PFSK-1 (cell line): Measurements from ENCODE around the gene C11orf91.

ENCODE experiments used
- FOXP2 ChIP-seq: optimal IDR thresholded peaks from 2 replicates; pipeline ENCODE3; 2011; ENCODE audit warnings: borderline replicate concordance, control low read depth, inconsistent platforms; ENCODE audit not compliant: insufficient read depth; ENCODE audit errors: extremely low read length, extremely low read depth
- POLR2AphosphoS5 ChIP-seq: IDR thresholded peaks from 2 replicates; pipeline ENCODE4 v1.6.1; 2012; ENCODE audit warnings: low read depth, mild to moderate bottlenecking, control low read depth, low read length, moderate library complexity
- SIN3A ChIP-seq: IDR thresholded peaks from 2 replicates; pipeline ENCODE4 v1.6.1; 2012; ENCODE audit warnings: mild to moderate bottlenecking, low read length, moderate library complexity, borderline replicate concordance; ENCODE audit not compliant: insufficient read depth
- TAF1 ChIP-seq: IDR thresholded peaks from 2 replicates; pipeline ENCODE4 v1.6.1; 2012; ENCODE audit warnings: low read length, control low read depth, borderline replicate concordance; ENCODE audit not compliant: insufficient read depth
- TF ChIP-seq, protein P1 (sequence below), 2 experiments: IDR thresholded peaks; 2 replicates each; pipeline versions ENCODE4 v1.6.1 to v1.8.0; 2011 to 2012; ENCODE audit warnings: low read depth in 2 of 2, low read length in 2 of 2, control low read depth in 1 of 2, inconsistent platforms in 1 of 2, mild to moderate bottlenecking in 1 of 2, moderate library complexity in 1 of 2; ENCODE audit not compliant: insufficient read depth in 1 of 2

The C11orf91 gene

DNA sequence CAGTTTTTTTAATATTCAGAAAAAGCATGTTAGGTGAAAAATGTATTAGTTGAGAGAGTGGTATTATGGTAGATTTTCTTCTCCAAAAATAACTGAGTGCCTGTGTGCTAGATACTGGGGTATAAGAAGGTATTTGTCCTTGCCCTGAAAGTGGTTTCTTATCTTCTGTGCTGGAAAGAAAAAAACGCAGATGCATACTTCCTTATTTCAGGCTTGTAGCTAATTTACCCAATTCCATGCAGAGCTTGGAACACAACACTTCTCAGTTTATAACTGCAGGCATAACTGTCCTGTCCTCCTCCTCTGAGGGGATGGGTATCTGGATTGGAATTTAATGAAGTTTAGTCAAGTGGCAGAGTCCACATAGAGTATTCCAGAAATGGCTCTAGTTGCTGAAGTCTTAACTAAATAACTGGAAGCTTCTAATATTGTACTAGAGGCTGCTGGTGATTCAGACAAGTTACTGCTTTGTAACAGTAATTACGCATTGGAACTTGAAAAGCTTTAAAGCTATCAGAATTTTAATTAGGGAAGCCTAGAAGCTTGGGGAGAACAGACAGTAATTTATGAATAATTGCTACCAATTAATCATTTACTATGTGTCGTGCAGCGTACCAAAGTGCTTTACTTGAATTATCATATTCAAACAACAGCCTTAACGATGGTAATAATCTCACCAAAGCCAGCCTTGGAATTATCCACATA is 12.7 kb upstream of the C11orf91 start:
- TF ChIP-seq SIN3A: no peak
- TF ChIP-seq TAF1: no peak
- TF ChIP-seq, protein P1, sequence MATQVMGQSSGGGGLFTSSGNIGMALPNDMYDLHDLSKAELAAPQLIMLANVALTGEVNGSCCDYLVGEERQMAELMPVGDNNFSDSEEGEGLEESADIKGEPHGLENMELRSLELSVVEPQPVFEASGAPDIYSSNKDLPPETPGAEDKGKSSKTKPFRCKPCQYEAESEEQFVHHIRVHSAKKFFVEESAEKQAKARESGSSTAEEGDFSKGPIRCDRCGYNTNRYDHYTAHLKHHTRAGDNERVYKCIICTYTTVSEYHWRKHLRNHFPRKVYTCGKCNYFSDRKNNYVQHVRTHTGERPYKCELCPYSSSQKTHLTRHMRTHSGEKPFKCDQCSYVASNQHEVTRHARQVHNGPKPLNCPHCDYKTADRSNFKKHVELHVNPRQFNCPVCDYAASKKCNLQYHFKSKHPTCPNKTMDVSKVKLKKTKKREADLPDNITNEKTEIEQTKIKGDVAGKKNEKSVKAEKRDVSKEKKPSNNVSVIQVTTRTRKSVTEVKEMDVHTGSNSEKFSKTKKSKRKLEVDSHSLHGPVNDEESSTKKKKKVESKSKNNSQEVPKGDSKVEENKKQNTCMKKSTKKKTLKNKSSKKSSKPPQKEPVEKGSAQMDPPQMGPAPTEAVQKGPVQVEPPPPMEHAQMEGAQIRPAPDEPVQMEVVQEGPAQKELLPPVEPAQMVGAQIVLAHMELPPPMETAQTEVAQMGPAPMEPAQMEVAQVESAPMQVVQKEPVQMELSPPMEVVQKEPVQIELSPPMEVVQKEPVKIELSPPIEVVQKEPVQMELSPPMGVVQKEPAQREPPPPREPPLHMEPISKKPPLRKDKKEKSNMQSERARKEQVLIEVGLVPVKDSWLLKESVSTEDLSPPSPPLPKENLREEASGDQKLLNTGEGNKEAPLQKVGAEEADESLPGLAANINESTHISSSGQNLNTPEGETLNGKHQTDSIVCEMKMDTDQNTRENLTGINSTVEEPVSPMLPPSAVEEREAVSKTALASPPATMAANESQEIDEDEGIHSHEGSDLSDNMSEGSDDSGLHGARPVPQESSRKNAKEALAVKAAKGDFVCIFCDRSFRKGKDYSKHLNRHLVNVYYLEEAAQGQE (IDR thresholded peaks at IDR 0.05; ENCODE audit: insufficient read depth in 1 of 2, low read depth in 2 of 2, low read length in 2 of 2): no peak
- TF ChIP-seq POLR2AphosphoS5: no peak
- no peak for TF ChIP-seq FOXP2

DNA sequence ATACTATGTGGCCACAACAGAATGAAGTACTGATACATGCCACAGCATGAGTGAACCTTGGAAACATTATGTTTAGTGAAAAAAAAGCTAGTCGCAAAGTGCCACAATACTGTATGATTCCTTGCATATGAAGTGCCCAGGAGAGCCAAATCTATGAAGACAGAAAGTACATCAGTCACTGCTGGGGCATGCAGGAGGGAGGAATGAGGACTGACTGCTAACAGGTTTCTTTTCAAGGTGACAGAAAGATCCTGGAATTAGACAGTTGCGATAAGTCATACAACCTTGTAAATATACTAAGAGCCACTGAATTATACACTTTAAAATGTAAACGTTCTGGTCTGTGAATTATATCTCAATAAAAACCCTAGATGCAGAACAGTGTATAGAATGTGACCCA is 11.8 kb upstream of the C11orf91 start:
- TF ChIP-seq FOXP2 (no peak), POLR2AphosphoS5 (no peak), SIN3A (no peak), TAF1 (no peak)
- TF ChIP-seq, protein P1 (IDR thresholded peaks at IDR 0.05; ENCODE audit: insufficient read depth in 1 of 2, low read depth in 2 of 2, low read length in 2 of 2): no peak

- no peak for TF ChIP-seq TAF1
- no peak for TF ChIP-seq SIN3A
- TF ChIP-seq, protein P1 (IDR thresholded peaks at IDR 0.05; ENCODE audit: insufficient read depth in 1 of 2, low read depth in 2 of 2, low read length in 2 of 2): no peak
- TF ChIP-seq FOXP2: no peak
- no peak for TF ChIP-seq POLR2AphosphoS5
These were observed 8.8 kb upstream of the C11orf91 start for GRCh38 chr11:33709466-33709865.

DNA sequence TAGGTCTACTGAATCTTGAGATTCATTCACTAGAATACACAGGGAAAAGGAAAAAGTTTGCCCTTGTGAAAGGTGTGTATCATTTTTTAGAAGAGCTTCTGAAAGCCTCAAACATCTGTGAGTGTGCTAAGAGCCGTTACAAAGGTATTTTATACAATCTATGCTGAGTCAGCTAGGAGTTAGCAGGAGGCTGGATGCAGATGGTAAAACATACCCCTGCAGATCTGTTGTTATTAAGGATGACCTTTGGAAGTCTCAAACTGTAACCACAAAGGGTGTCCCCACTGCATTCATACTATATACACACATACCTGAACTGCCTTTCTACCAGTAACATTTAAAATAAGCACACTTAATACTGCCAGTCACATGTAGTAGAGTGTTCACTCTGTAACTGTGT is 8.4 kb upstream of the C11orf91 start:
- TF ChIP-seq FOXP2 (no peak), POLR2AphosphoS5 (no peak), TAF1 (no peak), SIN3A (no peak)
- TF ChIP-seq, protein P1 (IDR thresholded peaks at IDR 0.05; ENCODE audit: insufficient read depth in 1 of 2, low read depth in 2 of 2, low read length in 2 of 2): no peak
